HepG2 (cell line): ENCODE measurements around the gene MAP3K4. TPM values are rescaled to one million over a fixed set of nuclear protein-coding genes. Genes with fewer than 3 reads are reported as not detected.
A peak's percentile ranks its signal among the peaks of the same experiment; 100 is the strongest.

Source experiments
- AHR ChIP-seq: IDR thresholded peaks from 2 replicates; pipeline ENCODE4 v1.6.1; 2018; ENCODE audit warnings: missing genetic modification reagents, missing compliant biosample characterization
- ATF2 ChIP-seq: sonication (generic); formaldehyde crosslinking; IDR thresholded peaks from 2 replicates; pipeline ENCODE4 v1.4.0; 2020; ENCODE audit warnings: missing genetic modification reagents
- ATRX ChIP-seq: sonication (generic); formaldehyde crosslinking; IDR thresholded peaks from 2 replicates; pipeline ENCODE4 v1.4.0; 2020; ENCODE audit warnings: missing genetic modification reagents, borderline replicate concordance
- GATAD1 ChIP-seq: IDR thresholded peaks from 2 replicates; pipeline ENCODE4 v1.6.1; 2016; ENCODE audit warnings: missing genetic modification reagents, missing compliant biosample characterization
- HNF4G ChIP-seq, 2 experiments: sonication (generic) in 1 of 2; formaldehyde crosslinking in 1 of 2; IDR thresholded peaks; 2 replicates each; pipeline versions ENCODE4 v1.4.0 to v1.6.1; 2011 to 2020; ENCODE audit warnings: borderline replicate concordance in 2 of 2, low read depth in 2 of 2, mild to moderate bottlenecking in 2 of 2, low read length in 1 of 2, missing genetic modification reagents in 1 of 2, moderate library complexity in 1 of 2
- RXRB ChIP-seq: IDR thresholded peaks from 2 replicates; pipeline ENCODE4 v1.6.1; 2016; ENCODE audit warnings: borderline replicate concordance, missing genetic modification reagents, missing compliant biosample characterization
- SNAI1 ChIP-seq: sonication (generic); formaldehyde crosslinking; IDR thresholded peaks from 2 replicates; pipeline ENCODE4 v1.5.0; 2020; ENCODE audit warnings: mild to moderate bottlenecking, missing genetic modification reagents, borderline replicate concordance
- TRIM22 ChIP-seq: fragments of 450-650 bp; IDR thresholded peaks from 2 replicates; pipeline ENCODE4 v1.6.1; 2017
- XRCC5 ChIP-seq: fragments of 200-400 bp; formaldehyde crosslinking; optimal IDR thresholded peaks from 2 replicates; pipeline ENCODE3; 2017; ENCODE audit warnings: mild to moderate bottlenecking, low read length
- ZBTB20 ChIP-seq: sonication (generic); formaldehyde crosslinking; IDR thresholded peaks from 2 replicates; pipeline ENCODE4 v1.8.1; 2023; ENCODE audit warnings: missing genetic modification reagents, low read depth, mild to moderate bottlenecking, borderline replicate concordance
- ZBTB34 ChIP-seq: sonication (generic); formaldehyde crosslinking; IDR thresholded peaks from 2 replicates; pipeline ENCODE4 v1.8.0; 2022; ENCODE audit warnings: mild to moderate bottlenecking, missing genetic modification reagents
- ZBTB38 ChIP-seq: sonication (generic); formaldehyde crosslinking; IDR thresholded peaks from 2 replicates; pipeline ENCODE4 v1.5.1; 2020; ENCODE audit warnings: mild to moderate bottlenecking, missing genetic modification reagents
- ZNF225 ChIP-seq: sonication (generic); formaldehyde crosslinking; IDR thresholded peaks from 2 replicates; pipeline ENCODE4 v1.4.0; 2020; ENCODE audit warnings: mild to moderate bottlenecking, missing genetic modification reagents
- ZNF598 ChIP-seq: sonication (generic); formaldehyde crosslinking; IDR thresholded peaks from 2 replicates; pipeline ENCODE4 v1.5.1; 2020; ENCODE audit warnings: mild to moderate bottlenecking, missing genetic modification reagents, borderline replicate concordance
- ZNF609 ChIP-seq: sonication (generic); formaldehyde crosslinking; IDR thresholded peaks from 2 replicates; pipeline ENCODE4 v1.4.0; 2020; ENCODE audit warnings: mild to moderate bottlenecking, missing genetic modification reagents, borderline replicate concordance
- ZNF710 ChIP-seq: sonication (generic); formaldehyde crosslinking; IDR thresholded peaks from 2 replicates; pipeline ENCODE4 v1.5.0; 2020; ENCODE audit warnings: mild to moderate bottlenecking, missing genetic modification reagents, borderline replicate concordance
- ZNF777 ChIP-seq: sonication (generic); formaldehyde crosslinking; IDR thresholded peaks from 2 replicates; pipeline ENCODE4 v1.4.0; 2020; ENCODE audit warnings: missing genetic modification reagents
- polyA plus RNA-seq, 8 experiments: library from polyadenylated mRNA; depleted of rRNA in 3 of 8; stranded (reverse) in 7 of 8; unstranded in 1 of 8; fragments of >200 nt; fragmentation: Illumina TruSeq in 4 of 8; extraction: Trizol in 4 of 8; gene quantifications; 2 replicates each; pipeline versions ENCODE4 v1.2.1 to v1.2.3, GENCODE V29; 2011 to 2016; ENCODE audit warnings: low read depth in 4 of 8, missing spikeins in 1 of 8, mixed read lengths in 1 of 8; ENCODE audit not compliant: insufficient read depth in 1 of 8
- total RNA-seq, 5 experiments: library from RNA; depleted of rRNA; stranded (reverse); fragments of >200 nt; fragmentation: Illumina TruSeq; extraction: Trizol; gene quantifications; 2 replicates each; pipeline ENCODE4 v1.2.3, GENCODE V29; 2016; ENCODE audit warnings: low read depth in 1 of 5

MAP3K4 gene
- total and polyA plus RNA-seq, 2 of the 13 experiments (the other 11 are each of a cell fraction or from before 2014, with no cell fraction given), result 12.9 to 33.6 TPM

- TF ChIP-seq TRIM22 (no peak), ZBTB34 (0 out of 2 replicates have a peak, but pooled peaks have one; percentile 17), ATRX (CRISPR knock-in tag) (no peak), ATF2 (CRISPR knock-in tag) (no peak), ZNF777 (CRISPR knock-in tag) (peak; percentile 93), ZNF225 (peak; percentile 1; the same call in 1 of the 2 replicates), ZNF598 (CRISPR knock-in tag) (no peak; the same call in 1 of the 2 replicates), HNF4G (IDR thresholded peaks at IDR 0.05; ENCODE audit: borderline replicate concordance, low read depth, low read length) (no peak), HNF4G (CRISPR knock-in tag; IDR thresholded peaks at IDR 0.05; ENCODE audit: borderline replicate concordance, low read depth) (no peak), RXRB (CRISPR knock-in tag) (peak; percentile 9; the same call in 1 of the 2 replicates), GATAD1 (CRISPR knock-in tag) (peak; percentile 90), ZBTB20 (CRISPR knock-in tag) (peak; percentile 32; the same call in 1 of the 2 replicates), AHR (CRISPR knock-in tag) (no peak), ZNF710 (no peak; the same call in 1 of the 2 replicates), SNAI1 (CRISPR knock-in tag) (no peak), ZBTB38 (CRISPR knock-in tag) (peak; percentile 88), XRCC5 (peak; percentile 29), ZNF609 (CRISPR knock-in tag) (peak; percentile 51; the same call in 1 of the 2 replicates)
Measured at GRCh38 chr6:160991406-160992060, at the start of gene MAP3K4 (continued).
